Caco-2 (cell line): Measurements from ENCODE around the gene SUV39H1. TPM values are rescaled to one million over a fixed set of nuclear protein-coding genes. Genes with fewer than 3 reads are reported as not detected.

Experiments used
- BruUV-seq: library from RNA; stranded (reverse); fragments of 400-500 nt; replicated peaks from 2 replicates; lab custom pipeline; 2021; lab: Mats Ljungman, UMichigan
- CTCF ChIA-PET: fragments of 300-600 bp; sonication (Branson Sonifier 250); formaldehyde crosslinking; loops from one replicate; lab custom pipeline; 2022; ENCODE audit warnings: antibody characterized with exemption; lab: Charles Lee
- POLR2A ChIA-PET: fragments of 300-600 bp; sonication (Branson Sonifier 250); formaldehyde crosslinking; loops from one replicate; lab custom pipeline; 2022; ENCODE audit warnings: antibody characterized with exemption; lab: Charles Lee
- DNase-seq, 2 experiments: peaks; one replicate each; pipeline versions ENCODE4 v3.0.0 to v3.0.0-alpha.2; 2020 to 2022
- H3K27me3 ChIP-seq: replicated peaks from 2 replicates; pipeline ENCODE4 v1.6.0; 2011; ENCODE audit warnings: low read length; ENCODE audit not compliant: control insufficient read depth, insufficient read depth
- H3K36me3 ChIP-seq: 2 replicates; pipeline ENCODE4 v1.5.1; 2011; ENCODE audit warnings: low read length; ENCODE audit not compliant: control insufficient read depth, insufficient read depth
- H3K4me1 ChIP-seq: fragments of 250-450 bp; sonication (Bioruptor Pico); 2 replicates; pipeline ENCODE4 v1.5.1; 2020; ENCODE audit warnings: mild to moderate bottlenecking
- H3K4me3 ChIP-seq: 2 replicates; pipeline ENCODE4 v1.5.1; 2011; ENCODE audit warnings: low read depth, mild to moderate bottlenecking, control low read depth, low read length
- H3K9me3 ChIP-seq: fragments of 250-450 bp; sonication (Bioruptor Pico); 2 replicates; pipeline ENCODE4 v1.5.1; 2020; ENCODE audit warnings: mild to moderate bottlenecking, moderate library complexity
- H3K27ac Mint-ChIP-seq: one replicate; pipeline ENCODE4 v1.8.0; 2022; ENCODE audit warnings: mixed read lengths; ENCODE audit not compliant: unreplicated experiment
- H3K27me3 Mint-ChIP-seq: one replicate; pipeline ENCODE4 v1.8.0; 2022; ENCODE audit warnings: mixed read lengths; ENCODE audit not compliant: insufficient read depth, unreplicated experiment
- H3K36me3 Mint-ChIP-seq: one replicate; pipeline ENCODE4 v1.8.0; 2022; ENCODE audit warnings: mild to moderate bottlenecking, mixed read lengths; ENCODE audit not compliant: insufficient read depth, unreplicated experiment
- H3K4me1 Mint-ChIP-seq: one replicate; pipeline ENCODE4 v1.8.0; 2022; ENCODE audit warnings: low read depth, mixed read lengths; ENCODE audit not compliant: unreplicated experiment
- H3K4me3 Mint-ChIP-seq: one replicate; pipeline ENCODE4 v1.8.0; 2022; ENCODE audit warnings: mild to moderate bottlenecking, moderate library complexity, mixed read lengths; ENCODE audit not compliant: unreplicated experiment
- H3K9me3 Mint-ChIP-seq: one replicate; pipeline ENCODE4 v1.8.0; 2022; ENCODE audit warnings: mixed read lengths; ENCODE audit not compliant: unreplicated experiment
- CTCF ChIP-seq, 2 experiments: fragments of 200-600 bp in 1 of 2; IDR thresholded peaks; 1 replicate in 1 of 2; 2 replicates in 1 of 2; pipeline versions ENCODE4 v1.5.1 to v1.8.0; 2011 to 2022; ENCODE audit warnings: antibody characterized with exemption in 1 of 2, control low read depth in 1 of 2, inconsistent platforms in 1 of 2, low read depth in 1 of 2, low read length in 1 of 2, mild to moderate bottlenecking in 1 of 2, moderate library complexity in 1 of 2; ENCODE audit not compliant: insufficient read depth in 1 of 2, severe bottlenecking in 1 of 2, unreplicated experiment in 1 of 2
- intact Hi-C: fragments of 100-400 bp; cut with micrococcal nuclease; formaldehyde crosslinking; loops from one replicate; pipeline ENCODE4 v1.10.0; 2022; ENCODE audit not compliant: unreplicated experiment
- total RNA-seq: library from RNA; stranded (reverse); gene quantifications from 2 replicates; pipeline ENCODE4 v1.2.3, GENCODE V29; 2022

The SUV39H1 gene
- total RNA-seq, 1 experiment from 2014 or later: 15.8 TPM

GRCh38 chrX:48714573-48714972 is 18.0 kb downstream of the SUV39H1 start:
- intact Hi-C loops: no loop called here
- no peaks in the 10 kb centered on the region for H3K9me3 Mint-ChIP-seq
- no peaks in the 10 kb centered on the region for H3K27me3 Mint-ChIP-seq
- Histone ChIP-seq H3K4me3 (no peak overlapping the region), H3K9me3 (no peaks in the 10 kb centered on the region), H3K4me1 (peaks cover 19% of the 10 kb centered on the region), H3K36me3 (no peaks in the 10 kb centered on the region), H3K27me3 (no peaks in the 10 kb centered on the region)
- H3K4me1 Mint-ChIP-seq: peaks cover 44% of the 10 kb centered on the region
- TF ChIP-seq CTCF (IDR thresholded peaks at IDR 0.05; ENCODE audit: insufficient read depth in 1 of 2, low read depth in 1 of 2, low read length in 1 of 2, severe bottlenecking in 1 of 2, unreplicated experiment in 1 of 2): no peak
- H3K4me3 Mint-ChIP-seq: no peak overlapping the region
- H3K36me3 Mint-ChIP-seq: peaks cover 5% of the 10 kb centered on the region
- DNase-seq: no peak
- no TSS peak for BruUV-seq
- H3K27ac Mint-ChIP-seq: no peak overlapping the region
- ChIA-PET CTCF (no interaction called here), POLR2A (interaction anchor here (1.9 kb wide), 1 partner anchor 23 kb away, joined by 10 read pairs; no protein-coding TSS in a partner anchor)

- BruUV-seq: no TSS peak
- Mint-ChIP-seq H3K9me3 (no peaks in the 10 kb centered on the region), H3K4me1 (peaks cover 44% of the 10 kb centered on the region), H3K36me3 (peaks cover 5% of the 10 kb centered on the region), H3K4me3 (no peak overlapping the region), H3K27ac (no peak overlapping the region), H3K27me3 (no peaks in the 10 kb centered on the region)
- no peak for TF ChIP-seq CTCF (IDR thresholded peaks at IDR 0.05; ENCODE audit: insufficient read depth in 1 of 2, low read depth in 1 of 2, low read length in 1 of 2, severe bottlenecking in 1 of 2, unreplicated experiment in 1 of 2)
- ChIA-PET CTCF (no interaction called here), POLR2A (no interaction called here)
- no peaks in the 10 kb centered on the region for H3K27me3 ChIP-seq
- intact Hi-C loops: no loop called here
- no peaks in the 10 kb centered on the region for H3K9me3 ChIP-seq
- no peak overlapping the region for H3K4me3 ChIP-seq
- H3K36me3 ChIP-seq: no peaks in the 10 kb centered on the region
- peaks cover 19% of the 10 kb centered on the region for H3K4me1 ChIP-seq
- DNase-seq: no peak
These were observed 18.5 kb downstream of the SUV39H1 start for GRCh38 chrX:48715072-48715471.

GRCh38 chrX:48715876-48716502 is 19.5 kb downstream of the SUV39H1 start:
- H3K27me3 ChIP-seq: no peaks in the 10 kb centered on the region
- ChIA-PET POLR2A (no interaction called here), CTCF (no interaction called here)
- no TSS peak for BruUV-seq
- H3K36me3 ChIP-seq: no peaks in the 10 kb centered on the region
- Mint-ChIP-seq H3K27ac (no peak overlapping the region), H3K4me1 (peaks cover 40% of the 10 kb centered on the region), H3K36me3 (peaks cover 5% of the 10 kb centered on the region), H3K9me3 (no peaks in the 10 kb centered on the region), H3K4me3 (no peak overlapping the region), H3K27me3 (no peaks in the 10 kb centered on the region)
- peaks cover 19% of the 10 kb centered on the region for H3K4me1 ChIP-seq
- H3K4me3 ChIP-seq: no peak overlapping the region
- no peak for TF ChIP-seq CTCF (IDR thresholded peaks at IDR 0.05; ENCODE audit: insufficient read depth in 1 of 2, low read depth in 1 of 2, low read length in 1 of 2, severe bottlenecking in 1 of 2, unreplicated experiment in 1 of 2)
- intact Hi-C loops: no loop called here
- H3K9me3 ChIP-seq: no peaks in the 10 kb centered on the region
- no peak for DNase-seq
